Adrenal gland (tissue), 5 donors: ENCODE results near the gene MEI4.

Experiments used
- POLR2A ChIP-seq, 2 donors: fragments of 450-650 bp; IDR thresholded peaks; one replicate each; pipeline ENCODE4 v1.6.1; 2017; ENCODE audit warnings: antibody characterized with exemption in 2 of 2, mild to moderate bottlenecking in 2 of 2, moderate library complexity in 1 of 2
- TF ChIP-seq, protein P1 (sequence below), 6 experiments: fragments of 450-650 bp in 4 of 6; fragments of 200-600 bp in 2 of 6; sonication (generic) in 1 of 6; IDR thresholded peaks; 1 replicate in 5 of 6; 2 replicates in 1 of 6; pipeline versions ENCODE4 v1.5.1 to v1.8.0; 2016 to 2021; ENCODE audit warnings: antibody characterized with exemption in 6 of 6, mild to moderate bottlenecking in 2 of 6, moderate library complexity in 1 of 6
- donor health status: DM: no; HTN: no; CAD: no.

DNA sequence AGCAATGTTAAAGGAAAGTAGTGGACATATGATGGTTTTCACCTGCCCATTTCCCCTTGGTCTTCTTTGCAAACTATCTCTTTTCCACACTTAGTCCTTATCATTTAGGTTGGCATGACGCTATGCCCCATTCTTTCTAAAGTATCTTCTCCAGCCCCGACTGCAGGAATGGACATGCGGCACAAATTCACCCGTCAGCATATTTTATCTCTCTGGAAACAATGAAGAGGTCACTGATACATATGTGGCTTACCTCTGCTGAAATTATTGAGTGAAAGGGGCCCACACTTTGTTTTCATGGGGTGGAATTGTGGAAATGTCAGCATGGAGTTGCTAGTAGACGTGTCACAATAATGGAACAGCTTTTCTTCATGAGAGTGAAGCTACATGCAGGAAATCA is 45.8 kb upstream of the MEI4 start:
- TF ChIP-seq, protein P1, sequence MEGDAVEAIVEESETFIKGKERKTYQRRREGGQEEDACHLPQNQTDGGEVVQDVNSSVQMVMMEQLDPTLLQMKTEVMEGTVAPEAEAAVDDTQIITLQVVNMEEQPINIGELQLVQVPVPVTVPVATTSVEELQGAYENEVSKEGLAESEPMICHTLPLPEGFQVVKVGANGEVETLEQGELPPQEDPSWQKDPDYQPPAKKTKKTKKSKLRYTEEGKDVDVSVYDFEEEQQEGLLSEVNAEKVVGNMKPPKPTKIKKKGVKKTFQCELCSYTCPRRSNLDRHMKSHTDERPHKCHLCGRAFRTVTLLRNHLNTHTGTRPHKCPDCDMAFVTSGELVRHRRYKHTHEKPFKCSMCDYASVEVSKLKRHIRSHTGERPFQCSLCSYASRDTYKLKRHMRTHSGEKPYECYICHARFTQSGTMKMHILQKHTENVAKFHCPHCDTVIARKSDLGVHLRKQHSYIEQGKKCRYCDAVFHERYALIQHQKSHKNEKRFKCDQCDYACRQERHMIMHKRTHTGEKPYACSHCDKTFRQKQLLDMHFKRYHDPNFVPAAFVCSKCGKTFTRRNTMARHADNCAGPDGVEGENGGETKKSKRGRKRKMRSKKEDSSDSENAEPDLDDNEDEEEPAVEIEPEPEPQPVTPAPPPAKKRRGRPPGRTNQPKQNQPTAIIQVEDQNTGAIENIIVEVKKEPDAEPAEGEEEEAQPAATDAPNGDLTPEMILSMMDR (IDR thresholded peaks at IDR 0.05), result no peak
- TF ChIP-seq POLR2A (IDR thresholded peaks at IDR 0.05), result no peak
